Panc1 (cell line): Measurements from ENCODE around the gene SMG6. TPM values are rescaled to one million over a fixed set of nuclear protein-coding genes. Genes with fewer than 3 reads are reported as not detected.

Experiments used
- ATAC-seq: fragments of 200-7000 bp; cut with Tn5 transposase; 2 replicates; pipeline ENCODE4 v1.9.1; 2020; ENCODE audit warnings: mild to moderate bottlenecking, moderate library complexity
- BruUV-seq: library from RNA; stranded (reverse); fragments of 400-500 nt; replicated peaks from 2 replicates; lab custom pipeline; 2021; lab: Mats Ljungman, UMichigan
- CTCF ChIA-PET: fragments of 300-600 bp; sonication (Branson Sonifier 250); formaldehyde crosslinking; loops from one replicate; lab custom pipeline; 2022; ENCODE audit warnings: antibody characterized with exemption; lab: Charles Lee
- POLR2A ChIA-PET: fragments of 300-600 bp; sonication (Branson Sonifier 250); formaldehyde crosslinking; loops from one replicate; lab custom pipeline; 2022; ENCODE audit warnings: antibody characterized with exemption; lab: Charles Lee
- DNase-seq: peaks from one replicate; pipeline ENCODE4 v3.0.0-alpha.2; 2010; ENCODE audit warnings: low read depth, low spot score
- H3K27ac ChIP-seq: 2 replicates; pipeline ENCODE4 v1.5.1; 2011; ENCODE audit warnings: mild to moderate bottlenecking, low read length, inconsistent platforms
- H3K27me3 ChIP-seq: fragments of 200-500 bp; sonication (Bioruptor generic); 2 replicates; pipeline ENCODE4 v1.6.0; 2014; ENCODE audit warnings: low read length, inconsistent platforms; ENCODE audit not compliant: control insufficient read depth, insufficient read depth
- H3K36me3 ChIP-seq: fragments of 200-500 bp; sonication (Bioruptor generic); 2 replicates; pipeline ENCODE4 v1.5.1; 2014; ENCODE audit warnings: inconsistent platforms, mild to moderate bottlenecking, low read length, moderate library complexity; ENCODE audit not compliant: control insufficient read depth, insufficient read depth
- H3K4me1 ChIP-seq: 2 replicates; pipeline ENCODE4 v1.5.1; 2011; ENCODE audit warnings: inconsistent platforms, mild to moderate bottlenecking, low read length, moderate library complexity; ENCODE audit not compliant: control insufficient read depth, insufficient read depth
- H3K4me3 ChIP-seq, 2 experiments: 2 replicates each; pipeline ENCODE4 v1.5.1; 2011 to 2012; ENCODE audit warnings: low read depth in 2 of 2, low read length in 2 of 2, mild to moderate bottlenecking in 2 of 2, inconsistent platforms in 1 of 2, moderate library complexity in 1 of 2
- H3K9me3 ChIP-seq: fragments of 200-500 bp; sonication (Bioruptor generic); 2 replicates; pipeline ENCODE4 v1.5.1; 2014; ENCODE audit warnings: low read depth, mild to moderate bottlenecking, inconsistent platforms, low read length, moderate library complexity; ENCODE audit not compliant: control insufficient read depth, insufficient read depth
- POLR2AphosphoS5 ChIP-seq: IDR thresholded peaks from 2 replicates; pipeline ENCODE4 v1.6.1; 2012; ENCODE audit warnings: mild to moderate bottlenecking, low read depth, low read length, moderate library complexity
- REST ChIP-seq, 2 experiments: IDR thresholded peaks; 2 replicates each; pipeline ENCODE4 v1.6.1; 2011 to 2012; ENCODE audit warnings: low read depth in 2 of 2, control low read depth in 1 of 2, low read length in 1 of 2, mild to moderate bottlenecking in 1 of 2, moderate library complexity in 1 of 2; ENCODE audit not compliant: insufficient read depth in 1 of 2
- SIN3A ChIP-seq: IDR thresholded peaks from 2 replicates; pipeline ENCODE4 v1.6.1; 2012; ENCODE audit warnings: low read depth, mild to moderate bottlenecking, low read length, moderate library complexity, borderline replicate concordance; ENCODE audit not compliant: insufficient read depth
- TCF7L2 ChIP-seq: IDR thresholded peaks from 2 replicates; pipeline ENCODE4 v1.6.1; 2011; ENCODE audit warnings: mild to moderate bottlenecking, low read depth, low read length, inconsistent platforms
- in situ Hi-C: cut with HindIII; loops from 2 replicates; pipeline ENCODE4 v1.10.0; 2016; ENCODE audit warnings: low sequenced_read_pairs, low pct_unique_long_range_greater_than_20kb
- intact Hi-C: fragments of 100-400 bp; cut with micrococcal nuclease; formaldehyde crosslinking; loops from one replicate; pipeline ENCODE4 v1.10.0; 2022; ENCODE audit not compliant: unreplicated experiment
- total RNA-seq: library from RNA; stranded (reverse); gene quantifications from one replicate; pipeline ENCODE4 v1.2.1, GENCODE V29; 2021; ENCODE audit not compliant: unreplicated experiment
- TF ChIP-seq, protein P1 (sequence below): fragments of 450-650 bp; IDR thresholded peaks from 2 replicates; pipeline ENCODE4 v1.5.1; 2017; ENCODE audit warnings: mild to moderate bottlenecking

SMG6 gene
- total RNA-seq, 1 experiment from 2014 or later, result 17.8 TPM

DNA sequence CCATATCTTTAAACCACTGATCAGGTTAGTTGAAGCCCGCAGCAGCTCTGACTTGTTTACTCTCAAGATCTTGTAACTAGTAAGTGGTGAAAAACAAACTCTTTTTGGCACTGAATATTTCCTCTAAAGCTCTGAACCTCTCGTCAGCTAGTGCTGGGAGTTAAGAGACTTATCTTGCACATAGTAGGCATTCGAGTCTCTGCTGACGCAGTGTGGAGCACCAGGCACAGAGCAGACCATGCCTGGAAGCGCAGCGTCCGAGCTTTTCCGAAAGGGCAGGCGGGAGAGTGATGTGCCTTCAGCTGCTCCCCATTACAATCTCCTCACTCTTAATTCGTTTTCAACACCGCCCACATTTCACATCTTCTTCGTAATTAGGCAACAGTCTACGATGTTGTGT is 63.0 kb downstream of the SMG6 start:
- ATAC-seq (no peak; the same call in 1 of the 2 replicates), DNase-seq (no peak)
- no peaks in the 10 kb centered on the region for H3K9me3 ChIP-seq
- ChIA-PET POLR2A (no interaction called here), CTCF (interaction anchor here (0.6 to 0.7 kb wide), 2 partner anchors 122 to 335 kb away, joined by 3 to 4 read pairs; no protein-coding TSS in a partner anchor)
- peak overlapping the region; percentile 34; the same call in 1 of the 2 replicates for H3K27ac ChIP-seq
- H3K27me3 ChIP-seq, result no peaks in the 10 kb centered on the region
- TF ChIP-seq, protein P1, sequence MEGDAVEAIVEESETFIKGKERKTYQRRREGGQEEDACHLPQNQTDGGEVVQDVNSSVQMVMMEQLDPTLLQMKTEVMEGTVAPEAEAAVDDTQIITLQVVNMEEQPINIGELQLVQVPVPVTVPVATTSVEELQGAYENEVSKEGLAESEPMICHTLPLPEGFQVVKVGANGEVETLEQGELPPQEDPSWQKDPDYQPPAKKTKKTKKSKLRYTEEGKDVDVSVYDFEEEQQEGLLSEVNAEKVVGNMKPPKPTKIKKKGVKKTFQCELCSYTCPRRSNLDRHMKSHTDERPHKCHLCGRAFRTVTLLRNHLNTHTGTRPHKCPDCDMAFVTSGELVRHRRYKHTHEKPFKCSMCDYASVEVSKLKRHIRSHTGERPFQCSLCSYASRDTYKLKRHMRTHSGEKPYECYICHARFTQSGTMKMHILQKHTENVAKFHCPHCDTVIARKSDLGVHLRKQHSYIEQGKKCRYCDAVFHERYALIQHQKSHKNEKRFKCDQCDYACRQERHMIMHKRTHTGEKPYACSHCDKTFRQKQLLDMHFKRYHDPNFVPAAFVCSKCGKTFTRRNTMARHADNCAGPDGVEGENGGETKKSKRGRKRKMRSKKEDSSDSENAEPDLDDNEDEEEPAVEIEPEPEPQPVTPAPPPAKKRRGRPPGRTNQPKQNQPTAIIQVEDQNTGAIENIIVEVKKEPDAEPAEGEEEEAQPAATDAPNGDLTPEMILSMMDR, result no peak
- no peak for TF ChIP-seq SIN3A
- TF ChIP-seq REST (IDR thresholded peaks at IDR 0.05; ENCODE audit: insufficient read depth in 1 of 2, low read depth in 2 of 2, low read length in 1 of 2), result no peak
- no peak for TF ChIP-seq POLR2AphosphoS5
- no peak for TF ChIP-seq TCF7L2
- H3K36me3 ChIP-seq, result peaks cover 2% of the 10 kb centered on the region; the same call in 1 of the 2 replicates
- no peak overlapping the region for H3K4me3 ChIP-seq
- intact Hi-C loops, result no loop called here
- in situ Hi-C loops, result no loop called here
- no TSS peak for BruUV-seq
- peaks cover 11% of the 10 kb centered on the region for H3K4me1 ChIP-seq

GRCh38 chr17:2239882-2240430 is 63.6 kb downstream of the SMG6 start:
- Histone ChIP-seq H3K36me3 (peaks cover 2% of the 10 kb centered on the region; the same call in 1 of the 2 replicates), H3K27ac (peak overlapping the region; percentile 34; the same call in 1 of the 2 replicates), H3K4me1 (peaks cover 11% of the 10 kb centered on the region), H3K4me3 (no peak overlapping the region), H3K9me3 (no peaks in the 10 kb centered on the region), H3K27me3 (no peaks in the 10 kb centered on the region)
- ATAC-seq, result peak; percentile 94
- BruUV-seq, result no TSS peak
- DNase-seq, result peak; percentile 61
- in situ Hi-C loops, result no loop called here
- POLR2A ChIA-PET, result no interaction called here
- intact Hi-C loops, result no loop called here
- TF ChIP-seq SIN3A (no peak), POLR2AphosphoS5 (no peak), REST (IDR thresholded peaks at IDR 0.05; ENCODE audit: insufficient read depth in 1 of 2, low read depth in 2 of 2, low read length in 1 of 2) (no peak), TCF7L2 (no peak)
- TF ChIP-seq, protein P1, result no peak
- CTCF ChIA-PET, result interaction anchor here (0.7 kb wide), 1 partner anchor 335 kb away, joined by 4 read pairs; no protein-coding TSS in a partner anchor
